ENCODE measurements around the gene RIOK2.

DNA sequence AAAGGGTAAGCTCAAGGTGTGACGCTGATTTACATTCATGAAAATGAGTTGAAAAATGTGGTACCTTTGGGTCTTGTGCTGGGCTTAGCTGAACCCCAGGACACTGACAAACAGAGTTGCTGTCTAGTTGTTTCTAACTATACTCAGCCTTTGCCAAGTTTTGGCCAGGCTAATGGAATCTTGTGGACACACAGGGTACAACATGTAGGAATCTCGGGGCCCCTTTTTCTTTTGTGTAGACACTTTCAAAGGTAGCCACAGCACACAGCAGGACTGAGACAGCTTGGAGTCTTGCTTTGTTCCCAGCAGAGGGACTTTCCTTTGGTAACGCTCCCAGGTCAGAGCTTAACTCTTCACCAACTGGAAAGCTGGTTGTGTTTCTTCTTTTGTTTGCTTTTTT lies 48.4 kb downstream of the RIOK2 start:
- TF ChIP-seq, protein P1, sequence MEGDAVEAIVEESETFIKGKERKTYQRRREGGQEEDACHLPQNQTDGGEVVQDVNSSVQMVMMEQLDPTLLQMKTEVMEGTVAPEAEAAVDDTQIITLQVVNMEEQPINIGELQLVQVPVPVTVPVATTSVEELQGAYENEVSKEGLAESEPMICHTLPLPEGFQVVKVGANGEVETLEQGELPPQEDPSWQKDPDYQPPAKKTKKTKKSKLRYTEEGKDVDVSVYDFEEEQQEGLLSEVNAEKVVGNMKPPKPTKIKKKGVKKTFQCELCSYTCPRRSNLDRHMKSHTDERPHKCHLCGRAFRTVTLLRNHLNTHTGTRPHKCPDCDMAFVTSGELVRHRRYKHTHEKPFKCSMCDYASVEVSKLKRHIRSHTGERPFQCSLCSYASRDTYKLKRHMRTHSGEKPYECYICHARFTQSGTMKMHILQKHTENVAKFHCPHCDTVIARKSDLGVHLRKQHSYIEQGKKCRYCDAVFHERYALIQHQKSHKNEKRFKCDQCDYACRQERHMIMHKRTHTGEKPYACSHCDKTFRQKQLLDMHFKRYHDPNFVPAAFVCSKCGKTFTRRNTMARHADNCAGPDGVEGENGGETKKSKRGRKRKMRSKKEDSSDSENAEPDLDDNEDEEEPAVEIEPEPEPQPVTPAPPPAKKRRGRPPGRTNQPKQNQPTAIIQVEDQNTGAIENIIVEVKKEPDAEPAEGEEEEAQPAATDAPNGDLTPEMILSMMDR (IDR thresholded peaks at IDR 0.05; ENCODE audit: low read depth, low read length, missing input control), result no peak
- TF ChIP-seq, protein P2, sequence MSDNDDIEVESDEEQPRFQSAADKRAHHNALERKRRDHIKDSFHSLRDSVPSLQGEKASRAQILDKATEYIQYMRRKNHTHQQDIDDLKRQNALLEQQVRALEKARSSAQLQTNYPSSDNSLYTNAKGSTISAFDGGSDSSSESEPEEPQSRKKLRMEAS (IDR thresholded peaks at IDR 0.05), result no peak
- TF ChIP-seq RAD21 (IDR thresholded peaks at IDR 0.05) (no peak), EGR1 (IDR thresholded peaks at IDR 0.05; ENCODE audit: low read depth in 2 of 2) (no peak), NR2F2 (IDR thresholded peaks at IDR 0.05) (no peak), YY1 (IDR thresholded peaks at IDR 0.05) (no peak), GABPA (IDR thresholded peaks at IDR 0.05 in 1 of 2, conservative IDR thresholded peaks at IDR 0.05 in 1 of 2) (no peak), JUND (IDR thresholded peaks at IDR 0.05) (no peak), SP1 (IDR thresholded peaks at IDR 0.05) (no peak)
- TF ChIP-seq, protein P3, sequence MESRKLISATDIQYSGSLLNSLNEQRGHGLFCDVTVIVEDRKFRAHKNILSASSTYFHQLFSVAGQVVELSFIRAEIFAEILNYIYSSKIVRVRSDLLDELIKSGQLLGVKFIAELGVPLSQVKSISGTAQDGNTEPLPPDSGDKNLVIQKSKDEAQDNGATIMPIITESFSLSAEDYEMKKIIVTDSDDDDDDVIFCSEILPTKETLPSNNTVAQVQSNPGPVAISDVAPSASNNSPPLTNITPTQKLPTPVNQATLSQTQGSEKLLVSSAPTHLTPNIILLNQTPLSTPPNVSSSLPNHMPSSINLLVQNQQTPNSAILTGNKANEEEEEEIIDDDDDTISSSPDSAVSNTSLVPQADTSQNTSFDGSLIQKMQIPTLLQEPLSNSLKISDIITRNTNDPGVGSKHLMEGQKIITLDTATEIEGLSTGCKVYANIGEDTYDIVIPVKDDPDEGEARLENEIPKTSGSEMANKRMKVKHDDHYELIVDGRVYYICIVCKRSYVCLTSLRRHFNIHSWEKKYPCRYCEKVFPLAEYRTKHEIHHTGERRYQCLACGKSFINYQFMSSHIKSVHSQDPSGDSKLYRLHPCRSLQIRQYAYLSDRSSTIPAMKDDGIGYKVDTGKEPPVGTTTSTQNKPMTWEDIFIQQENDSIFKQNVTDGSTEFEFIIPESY (IDR thresholded peaks at IDR 0.05), result no peak
- TF ChIP-seq, protein P4, sequence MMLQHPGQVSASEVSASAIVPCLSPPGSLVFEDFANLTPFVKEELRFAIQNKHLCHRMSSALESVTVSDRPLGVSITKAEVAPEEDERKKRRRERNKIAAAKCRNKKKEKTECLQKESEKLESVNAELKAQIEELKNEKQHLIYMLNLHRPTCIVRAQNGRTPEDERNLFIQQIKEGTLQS (IDR thresholded peaks at IDR 0.05), result no peak

All from liver (tissue), 3 donors.